ENCODE data around the gene GFRA4.

The GFRA4 gene

GRCh38 chr20:3673221-3674070, 10.2 kb upstream of the GFRA4 start:
- no peak for DNase-seq

DNA sequence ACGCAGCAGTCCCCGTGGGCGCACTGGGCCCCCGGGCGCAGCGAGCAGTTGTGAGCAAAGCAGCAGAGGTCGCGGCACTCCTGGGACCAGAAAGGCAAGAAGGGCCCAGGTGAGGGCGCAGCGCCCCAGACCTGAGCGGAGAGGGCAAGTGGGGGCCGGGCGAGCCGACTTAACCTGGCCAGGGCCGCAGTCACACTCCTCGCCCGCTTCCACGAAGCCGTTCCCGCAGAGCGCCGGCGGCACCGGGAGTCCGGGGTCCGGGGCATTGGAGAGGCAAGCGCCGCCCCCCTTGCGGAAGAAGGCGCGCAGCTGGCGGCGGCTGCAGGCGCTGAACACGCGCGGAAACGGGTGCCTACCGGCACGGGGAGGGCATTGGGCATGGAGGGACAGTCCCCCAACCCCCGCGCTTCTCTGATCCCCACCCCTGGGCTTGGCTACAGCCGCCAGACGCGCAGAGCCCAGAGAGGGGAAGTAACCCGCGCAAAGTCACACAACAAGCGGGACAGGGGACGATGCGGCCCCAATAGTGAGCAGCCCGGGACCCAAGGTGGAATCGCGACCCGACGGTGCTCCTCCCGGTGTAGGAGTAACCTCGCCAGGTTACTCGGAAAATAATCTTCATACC, 9.5 kb upstream of the GFRA4 start:
- no peak for DNase-seq

GRCh38 chr20:3671986-3672546, 8.9 kb upstream of the GFRA4 start:
- DNase-seq, result no peak

- DNase-seq, result no peak
These were observed 7.7 kb upstream of the GFRA4 start for GRCh38 chr20:3670945-3671344.

GRCh38 chr20:3670511-3670910, 7.3 kb upstream of the GFRA4 start:
- no peak for DNase-seq

- no peak for DNase-seq
These were observed 6.6 kb upstream of the GFRA4 start for GRCh38 chr20:3669710-3670367.

GRCh38 chr20:3667434-3668037, 4.3 kb upstream of the GFRA4 start:
- DNase-seq, result no peak

- DNase-seq, result no peak
These were observed 659 bp upstream of the GFRA4 start for GRCh38 chr20:3663858-3664257.

DNA sequence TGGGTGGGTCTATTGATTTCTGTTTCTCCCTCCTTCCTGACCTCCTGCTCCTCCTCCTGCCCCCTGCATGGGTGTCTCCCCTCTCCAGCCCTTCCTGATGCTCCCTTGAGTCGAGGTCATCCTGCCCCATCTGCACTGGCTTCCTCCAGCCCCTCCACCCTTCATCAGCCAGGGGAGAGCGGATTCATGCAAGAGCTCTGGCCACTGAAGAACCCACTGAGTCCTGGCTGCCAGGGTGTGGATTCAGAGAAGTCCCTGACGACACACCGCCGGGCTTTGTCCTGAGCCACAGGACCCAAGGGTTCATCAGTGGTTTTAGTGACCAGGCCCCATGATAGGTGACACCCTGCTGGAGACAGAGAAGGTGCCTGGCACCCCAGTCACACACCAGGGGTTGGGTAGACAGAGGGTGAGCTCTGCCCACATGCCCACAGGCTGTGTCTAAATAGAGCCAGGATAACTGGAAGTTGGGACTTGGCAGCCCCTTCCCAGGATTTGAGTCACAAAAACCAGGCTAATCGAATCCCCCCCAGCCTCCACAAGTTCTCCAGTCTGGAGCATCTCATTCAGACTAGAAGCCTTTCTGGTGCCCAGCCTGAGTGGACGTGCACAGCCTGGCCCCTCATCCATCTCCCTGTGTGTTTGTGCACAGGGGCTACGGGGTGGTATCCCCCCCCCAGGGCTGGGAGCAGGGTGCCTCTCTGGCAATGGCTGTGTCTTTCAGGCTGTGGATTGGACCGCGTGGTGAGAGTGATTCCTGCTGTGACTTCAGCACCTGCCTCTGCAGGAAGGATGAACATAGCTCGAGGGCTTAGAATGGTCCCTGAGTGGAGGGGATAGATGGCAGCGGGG, 1.2 kb downstream of the GFRA4 start:
- DNase-seq, result no peak

DNA sequence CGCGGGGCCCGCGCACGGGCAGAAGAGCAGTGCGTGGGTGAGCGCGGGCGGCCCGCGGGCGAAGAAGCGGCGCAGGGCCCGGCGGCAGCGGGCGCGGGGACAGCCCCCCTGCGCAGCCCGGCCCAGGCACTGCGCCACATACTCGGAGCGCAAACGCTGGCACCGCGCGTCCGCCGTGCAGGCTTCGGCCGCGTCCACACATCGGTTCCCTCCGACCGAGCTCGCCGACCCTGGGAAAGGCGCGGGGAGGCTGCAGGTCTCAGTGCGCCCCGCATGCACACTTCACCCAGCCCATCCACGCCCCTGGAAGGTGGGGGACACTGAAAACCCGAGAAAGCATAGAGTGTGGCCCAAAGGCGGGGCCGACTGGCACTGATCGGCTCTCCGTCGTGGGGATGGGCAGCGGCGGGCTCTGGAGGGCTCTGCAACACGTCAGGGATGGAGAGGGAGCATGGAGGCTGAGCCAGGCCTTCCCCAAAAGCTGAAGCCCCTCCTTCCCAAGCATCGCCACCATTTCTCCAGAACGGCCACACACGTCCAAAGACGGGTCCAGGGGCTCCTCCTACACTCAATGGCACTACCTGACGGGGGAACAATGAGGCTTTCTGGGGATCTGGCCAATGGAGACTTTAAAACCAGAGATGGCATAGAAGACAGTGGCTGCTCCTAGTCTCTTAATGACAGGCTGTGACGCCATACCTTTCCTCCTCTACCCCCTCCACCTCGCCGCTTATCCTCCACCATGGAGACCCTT, 2.0 kb downstream of the GFRA4 start:
- DNase-seq, result no peak

GRCh38 chr20:3660262-3661059, 2.7 kb downstream of the GFRA4 start:
- DNase-seq, result no peak

- DNase-seq, result no peak
These were observed 3.5 kb downstream of the GFRA4 start for GRCh38 chr20:3659492-3660261.

DNA sequence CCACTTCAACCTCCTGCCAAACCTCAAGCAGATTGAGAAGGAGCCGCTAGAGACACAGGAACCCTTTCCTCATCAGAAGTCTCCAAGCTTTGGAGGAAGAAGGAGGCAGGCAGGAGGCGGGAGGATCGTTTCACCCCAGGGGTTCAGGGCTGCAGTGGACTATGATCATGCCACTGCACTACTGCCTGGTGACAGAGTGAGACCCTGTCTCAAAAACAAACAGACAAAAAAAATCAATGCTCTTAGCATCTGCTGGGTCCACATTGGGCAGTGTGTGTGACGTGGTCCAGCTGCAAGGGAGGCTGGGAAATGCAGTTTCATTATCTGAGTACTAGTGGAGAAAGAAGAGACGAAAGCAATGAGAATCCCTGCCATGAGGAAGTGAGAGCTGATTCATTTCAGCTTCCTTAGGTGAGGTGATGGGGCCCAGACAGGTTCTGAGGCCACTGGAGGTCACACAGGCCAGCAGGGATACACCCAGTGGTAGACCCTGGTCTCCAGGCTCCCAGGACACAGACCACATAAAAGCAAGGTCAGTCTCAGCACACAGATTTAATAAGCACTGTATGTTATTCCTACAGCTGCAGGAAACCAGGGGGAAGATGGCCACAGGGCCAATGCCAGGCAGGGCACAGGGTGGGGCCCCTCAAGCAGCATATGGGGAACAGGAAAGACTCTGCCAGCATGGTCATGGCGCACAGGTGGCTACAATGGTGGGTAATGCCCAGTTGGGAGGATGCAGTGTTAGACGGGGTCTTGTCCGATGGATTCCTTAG, 4.3 kb downstream of the GFRA4 start:
- DNase-seq, result no peak

DNA sequence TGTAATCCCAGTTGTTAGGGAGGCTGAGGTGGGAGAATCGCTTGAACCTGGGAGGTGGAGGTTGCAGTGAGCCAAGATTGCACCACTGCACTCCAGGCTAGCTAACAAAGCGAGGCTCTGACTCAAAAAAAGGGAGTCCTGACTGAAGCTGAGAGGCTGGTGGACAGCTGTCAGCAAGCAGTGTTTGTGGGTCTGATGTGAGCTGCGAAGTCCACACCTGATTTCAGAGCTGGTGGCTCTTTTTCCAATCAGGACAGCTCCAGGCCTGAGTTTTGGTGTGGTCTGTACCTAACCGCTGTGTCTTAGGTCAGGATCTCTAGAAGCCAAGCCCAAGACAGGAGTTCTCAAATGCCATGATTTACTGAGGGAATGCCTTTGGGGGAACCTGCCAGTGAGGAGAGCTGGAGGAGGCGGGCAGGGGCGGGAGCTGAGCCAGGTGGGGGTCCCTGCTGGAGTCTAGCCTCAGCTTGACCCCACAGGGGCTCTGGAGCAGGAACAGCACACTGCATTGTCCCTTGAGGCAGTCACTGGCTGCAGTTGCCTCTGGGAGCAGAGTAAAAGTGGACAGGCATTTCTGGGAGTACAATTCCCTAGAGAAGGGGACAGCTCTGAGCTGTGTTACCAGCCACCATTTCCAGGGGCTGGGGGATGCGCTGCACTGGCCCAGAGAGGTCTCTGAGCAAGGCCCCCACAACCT, 5.0 kb downstream of the GFRA4 start:
- DNase-seq, result no peak

- no peak for DNase-seq
These were observed 8.1 kb downstream of the GFRA4 start for GRCh38 chr20:3655131-3655405.

DNA sequence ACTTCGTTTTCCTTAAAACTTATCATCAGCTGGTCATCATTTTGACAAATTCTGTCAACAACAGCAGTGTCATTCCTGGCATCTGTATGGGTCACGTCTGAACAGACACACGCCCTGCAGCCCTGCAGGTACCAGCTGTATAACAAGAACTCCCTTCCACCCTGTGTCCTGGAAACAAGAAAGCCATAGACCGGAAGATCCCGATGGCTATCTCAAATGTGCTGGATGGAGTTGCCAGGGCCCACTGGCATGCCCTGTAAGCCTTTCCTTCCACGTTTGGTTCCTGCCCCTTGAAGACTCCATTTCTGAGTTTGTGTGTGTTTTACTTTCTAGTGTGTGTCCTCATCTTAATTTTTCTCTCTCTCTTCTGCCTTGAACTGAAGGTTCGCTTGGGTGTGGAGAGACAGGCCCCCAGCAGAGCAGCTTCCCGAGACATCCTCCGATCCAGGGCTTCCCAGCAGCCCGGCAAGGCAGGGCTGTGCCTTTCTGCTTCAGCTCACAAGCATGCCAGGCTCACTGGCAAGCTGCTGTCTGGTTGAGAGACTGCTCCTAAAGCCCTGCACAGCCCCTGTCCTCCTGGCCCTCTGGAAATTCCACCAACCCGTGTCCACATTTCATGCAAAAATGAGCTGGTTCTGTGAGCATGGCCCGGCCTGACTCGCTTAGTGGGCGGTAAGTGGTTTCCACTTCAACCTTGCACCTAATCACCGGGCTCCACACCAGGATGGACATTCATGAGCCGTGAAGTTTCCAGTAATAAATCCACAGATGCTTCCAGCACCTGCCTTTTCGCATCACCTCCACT, 8.7 kb downstream of the GFRA4 start:
- no peak for DNase-seq

- no peak for DNase-seq
These were observed 9.3 kb downstream of the GFRA4 start for GRCh38 chr20:3653921-3654320.
